ENCODE results near the gene FTSJ3.
"Not testable (repeated sequence)": the region's sequence is repeated elsewhere in the genome, so short reads cannot be mapped to it uniquely, and the experiment has no call there.

Gene FTSJ3

DNA sequence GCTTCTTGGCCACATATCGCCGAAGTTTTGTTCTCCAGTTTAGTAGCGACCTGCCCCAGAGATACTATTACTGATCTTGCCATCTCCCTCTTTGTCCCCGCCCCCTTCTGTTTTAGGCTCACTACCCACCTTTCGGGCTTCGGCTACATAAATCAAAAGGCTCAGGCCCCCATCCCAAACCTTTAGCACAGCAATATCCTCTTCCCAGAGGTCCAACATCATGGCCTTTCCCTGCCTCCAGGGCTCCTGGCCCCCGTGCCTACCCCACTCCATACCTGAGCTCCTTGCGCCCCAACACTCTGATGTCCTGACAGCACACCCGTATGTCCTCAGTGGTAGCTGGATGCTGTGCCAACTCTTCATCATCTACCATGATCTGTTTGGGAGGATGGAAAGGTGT lies 3.1 kb downstream of the FTSJ3 start:
- DNase-seq, result no peak

DNA sequence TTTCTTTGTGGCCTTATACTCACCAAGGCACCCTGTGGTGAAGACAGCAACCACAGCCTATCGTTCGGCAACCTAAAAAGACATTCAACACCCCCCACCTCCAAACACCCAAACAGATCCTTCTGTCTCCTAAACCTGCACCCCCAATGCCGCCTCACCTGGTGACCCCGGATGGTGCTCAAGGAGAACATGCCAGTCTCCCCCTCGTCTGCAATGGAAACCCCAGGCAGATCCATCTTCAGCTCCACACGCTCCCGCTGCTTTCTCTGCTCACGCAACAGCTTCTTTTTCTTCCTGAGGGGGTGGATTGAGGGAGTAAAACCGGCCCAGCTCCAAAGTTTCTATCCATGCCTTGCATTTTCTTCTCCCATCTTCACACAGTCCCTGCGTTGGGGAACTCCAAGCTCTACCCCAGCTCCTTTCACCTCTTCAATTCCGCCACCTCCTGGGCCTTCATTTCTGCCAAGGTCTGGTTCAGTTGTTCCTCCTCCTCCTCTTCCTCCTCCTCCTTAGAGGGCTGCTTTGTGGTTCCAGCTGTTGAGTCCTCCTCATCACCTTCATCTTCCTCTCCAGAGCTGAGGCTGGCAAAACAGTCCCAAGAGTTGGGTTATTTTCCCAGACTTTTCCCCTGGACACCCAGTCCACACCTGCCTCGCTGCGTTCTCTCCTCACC lies 3.7 kb downstream of the FTSJ3 start:
- no peak for DNase-seq

DNA sequence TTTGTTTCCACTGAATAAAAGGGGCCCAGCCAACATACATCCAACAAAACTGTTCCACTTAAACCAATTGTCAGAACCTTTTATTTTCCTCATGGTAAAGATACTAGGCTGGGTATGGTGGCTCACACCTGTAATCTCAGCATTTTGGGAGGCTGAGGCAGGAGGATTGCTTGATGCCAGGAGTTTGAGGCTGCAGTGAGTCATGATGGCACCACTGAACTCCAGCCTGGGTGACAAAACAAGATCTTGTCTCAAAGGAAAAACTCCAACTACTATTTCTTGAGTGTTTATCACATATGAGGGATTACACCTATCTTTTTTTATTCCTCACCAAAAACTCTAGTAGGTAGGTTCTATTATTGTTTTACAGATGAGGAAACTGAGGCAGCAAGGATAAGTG lies 4.9 kb downstream of the FTSJ3 start:
- DNase-seq, result no peak

DNA sequence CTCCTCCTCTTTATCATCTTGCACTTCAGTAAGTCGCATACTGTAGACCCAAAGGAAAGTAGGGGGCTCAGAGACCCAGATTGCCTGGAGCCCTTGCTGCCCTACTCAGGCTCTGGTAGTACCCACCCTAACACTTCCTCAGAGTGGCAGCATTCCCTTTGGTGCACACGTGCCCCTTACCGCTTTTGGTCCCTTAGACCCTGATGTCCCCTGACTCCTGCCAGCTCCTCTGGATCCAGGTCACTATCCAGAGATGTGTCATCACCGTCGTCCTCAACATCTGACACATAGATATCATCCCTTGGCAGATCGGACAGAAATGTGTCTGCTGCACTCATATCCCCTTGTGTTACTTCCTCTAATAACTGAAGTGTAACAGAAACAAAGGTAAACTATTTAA lies 5.7 kb downstream of the FTSJ3 start:
- no peak for DNase-seq

DNA sequence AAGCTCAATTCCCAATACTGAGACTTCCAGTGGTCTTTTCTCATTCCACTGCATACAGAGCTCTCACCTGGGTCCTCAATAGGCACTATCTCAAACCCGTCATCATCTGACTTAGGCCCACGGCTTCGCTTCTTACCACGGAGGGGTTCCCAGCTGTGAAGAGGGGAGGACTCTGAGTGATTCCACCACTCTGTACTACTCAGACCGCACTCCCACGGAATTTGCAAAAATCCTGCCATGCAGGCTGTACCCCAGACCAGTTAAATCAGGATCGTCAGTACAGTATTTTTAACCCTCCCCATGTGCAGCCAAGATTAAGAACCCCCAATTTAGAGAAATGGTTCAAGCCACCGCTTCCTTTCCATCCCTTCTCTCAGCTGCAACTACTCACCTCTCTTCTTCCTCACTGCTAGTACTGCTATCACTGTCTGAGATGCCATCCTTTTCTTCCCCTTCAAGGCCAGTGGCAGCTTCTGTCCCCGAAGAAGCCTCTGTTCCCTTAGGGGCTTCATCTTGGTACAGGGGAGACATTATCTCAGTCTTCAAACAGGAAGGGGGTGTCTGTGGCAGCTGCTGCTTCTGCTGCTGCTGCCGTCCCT lies 6.4 kb downstream of the FTSJ3 start:
- DNase-seq, result no peak

DNA sequence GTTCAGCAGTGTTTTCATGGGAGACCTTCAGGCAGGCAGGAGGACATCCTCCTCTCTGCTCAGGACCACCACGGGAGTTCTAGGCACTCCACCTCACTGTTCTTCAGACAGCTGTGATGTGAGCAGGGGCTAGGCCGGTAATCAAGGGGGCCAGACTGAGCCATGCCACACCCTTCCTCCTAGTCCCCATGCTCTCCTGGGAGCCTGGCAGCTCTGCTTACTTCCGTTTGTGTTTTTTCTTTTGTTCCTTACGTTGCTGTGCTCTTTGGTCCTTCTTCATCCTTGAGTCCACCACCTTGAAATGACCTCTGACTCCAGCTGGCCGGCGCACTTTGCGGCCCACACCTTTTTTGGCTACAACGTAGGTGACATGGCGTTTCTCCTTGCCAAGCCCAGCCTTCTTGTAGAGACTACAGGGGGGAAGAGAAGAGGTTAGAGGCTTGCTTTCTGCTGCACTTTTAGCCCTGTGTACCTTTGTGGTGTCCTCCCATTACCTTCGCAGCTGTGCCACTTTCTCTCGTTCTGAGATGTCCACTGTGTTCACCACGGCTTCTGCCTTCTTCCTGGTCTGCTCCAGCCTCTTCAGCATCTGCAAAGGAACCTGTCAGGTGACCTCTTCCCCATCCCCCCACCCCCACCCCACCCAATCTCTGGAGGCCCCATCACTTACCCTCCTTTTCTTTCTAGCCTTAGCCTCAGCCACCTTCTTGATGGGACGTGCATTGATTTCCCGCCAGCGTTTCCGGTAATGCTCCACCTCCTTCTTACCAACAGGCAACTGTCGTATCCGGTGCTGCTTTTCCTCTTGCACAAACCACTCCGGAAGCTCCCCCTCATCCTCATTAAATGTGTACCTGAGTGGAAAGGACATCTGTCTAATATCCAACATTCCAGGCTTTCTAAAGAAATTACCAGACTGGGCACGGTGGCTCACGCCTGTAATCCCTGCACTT lies 7.6 kb downstream of the FTSJ3 start:
- DNase-seq, result no peak

DNA sequence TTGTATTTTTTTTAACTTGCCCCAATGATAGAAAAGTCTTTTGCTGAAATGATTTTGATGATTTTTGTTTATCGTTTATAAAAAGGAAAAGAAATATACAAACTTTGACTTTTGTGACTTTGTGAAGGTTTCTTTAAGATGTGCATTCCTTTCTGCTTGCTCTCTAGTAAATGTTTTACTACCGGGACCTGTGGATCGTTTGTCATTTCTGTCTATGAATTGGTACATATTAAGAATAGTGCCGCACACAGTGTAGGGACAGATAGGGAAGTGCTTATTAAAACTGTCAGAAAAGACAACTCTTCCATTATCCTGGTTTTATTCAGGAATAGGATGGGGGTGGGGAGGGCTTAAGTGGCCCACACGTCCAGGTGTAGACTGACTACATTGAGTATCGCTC lies 8.3 kb downstream of the FTSJ3 start:
- DNase-seq, result no peak

DNA sequence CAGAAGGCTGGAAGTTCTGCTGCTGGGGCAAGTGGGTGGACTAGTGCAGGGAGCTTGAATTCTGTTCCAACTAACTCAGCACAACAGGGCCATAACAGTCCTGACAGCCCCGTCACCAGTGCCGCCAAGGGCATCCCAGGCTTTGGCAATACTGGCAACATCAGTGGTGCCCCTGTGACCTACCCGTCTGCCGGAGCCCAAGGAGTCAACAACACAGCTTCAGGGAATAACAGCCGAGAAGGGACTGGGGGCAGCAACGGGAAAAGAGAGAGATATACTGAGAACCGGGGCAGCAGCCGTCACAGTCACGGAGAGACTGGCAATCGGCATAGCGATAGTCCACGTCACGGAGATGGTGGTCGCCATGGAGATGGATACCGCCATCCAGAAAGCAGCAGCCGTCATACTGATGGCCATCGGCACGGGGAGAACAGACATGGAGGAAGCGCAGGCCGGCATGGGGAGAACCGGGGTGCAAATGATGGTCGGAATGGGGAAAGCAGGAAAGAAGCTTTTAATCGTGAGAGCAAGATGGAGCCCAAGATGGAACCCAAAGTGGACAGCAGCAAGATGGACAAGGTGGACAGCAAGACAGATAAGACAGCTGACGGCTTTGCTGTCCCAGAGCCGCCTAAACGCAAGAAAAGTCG lies 9.6 kb downstream of the FTSJ3 start:
- DNase-seq, result no peak

DNA sequence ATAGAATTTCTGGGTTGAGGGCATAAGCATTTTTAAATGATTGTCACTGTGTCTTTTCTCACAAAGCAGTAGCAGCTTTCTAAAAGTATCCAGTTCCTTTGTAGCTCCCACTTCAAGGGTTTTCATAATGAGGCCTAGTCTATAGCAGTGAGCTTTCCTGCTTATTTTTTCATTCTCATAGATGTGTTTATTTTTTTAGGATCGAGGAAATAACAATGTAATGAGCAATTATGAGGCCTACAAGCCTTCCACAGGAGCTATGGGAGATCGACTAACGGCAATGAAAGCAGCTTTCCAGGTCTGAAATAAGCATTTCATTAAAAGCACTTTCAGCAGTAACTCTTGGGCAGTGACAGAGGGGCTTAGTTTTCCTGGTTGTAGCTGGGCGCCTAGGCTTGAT lies 10.8 kb downstream of the FTSJ3 start:
- no peak for DNase-seq

DNA sequence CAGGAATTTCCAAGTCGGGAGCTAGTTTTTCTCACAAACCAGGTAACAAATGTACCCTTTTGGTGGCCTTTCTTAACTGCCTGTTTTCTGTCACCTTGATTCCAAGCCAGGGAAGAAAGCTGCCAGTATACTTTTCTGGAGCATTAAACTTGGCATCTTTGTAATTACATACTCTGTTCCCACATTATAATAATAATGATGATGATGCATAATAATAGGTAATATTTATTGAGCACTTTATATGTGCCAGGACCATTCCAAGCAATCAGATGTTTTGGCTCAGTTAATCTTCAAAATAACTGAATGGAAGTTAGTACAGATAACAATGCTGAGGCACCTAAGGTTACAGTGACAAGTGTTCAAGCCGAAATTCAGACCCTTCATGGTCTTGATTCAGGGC lies 11.3 kb downstream of the FTSJ3 start:
- no peak for DNase-seq

DNA sequence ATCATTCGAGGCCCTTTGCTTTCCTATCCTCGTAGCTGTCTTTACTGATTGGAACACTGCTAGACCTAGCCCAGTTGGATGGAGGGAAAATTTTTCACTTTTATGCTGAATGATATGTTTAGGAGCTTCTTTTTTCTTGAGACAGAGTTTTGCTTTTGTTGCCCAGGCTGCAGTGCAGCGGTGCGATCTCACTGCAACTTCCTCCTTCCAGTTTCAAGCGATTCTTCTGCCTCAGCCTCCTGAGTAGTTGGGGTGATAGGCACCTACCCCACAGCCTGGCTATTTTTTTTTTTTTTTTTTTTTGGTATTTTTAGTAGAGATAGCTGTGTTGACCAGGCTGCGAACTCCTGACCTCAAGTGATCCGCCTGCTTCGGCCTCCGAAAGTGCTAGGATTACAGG lies 17.5 kb downstream of the FTSJ3 start:
- no peak for DNase-seq

DNA sequence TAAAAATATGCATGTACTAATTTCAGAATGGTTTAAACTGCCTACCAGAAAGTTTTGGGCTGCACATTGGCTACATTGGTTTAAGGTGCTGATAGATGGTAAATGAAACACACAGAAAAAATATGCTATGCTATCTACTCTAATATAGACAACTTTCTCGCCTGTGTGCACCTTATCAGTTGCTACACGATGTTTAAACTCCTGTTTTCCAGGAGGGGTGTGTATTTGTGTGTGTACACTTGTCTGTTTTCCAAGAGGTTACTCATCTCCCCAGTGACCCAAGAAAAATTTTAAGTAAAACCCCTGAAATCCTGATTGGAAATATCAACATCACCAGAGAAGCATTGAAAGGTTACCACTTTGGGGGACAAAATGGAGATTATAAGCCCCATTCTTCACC lies 21.9 kb downstream of the FTSJ3 start:
- DNase-seq, result no peak

DNA sequence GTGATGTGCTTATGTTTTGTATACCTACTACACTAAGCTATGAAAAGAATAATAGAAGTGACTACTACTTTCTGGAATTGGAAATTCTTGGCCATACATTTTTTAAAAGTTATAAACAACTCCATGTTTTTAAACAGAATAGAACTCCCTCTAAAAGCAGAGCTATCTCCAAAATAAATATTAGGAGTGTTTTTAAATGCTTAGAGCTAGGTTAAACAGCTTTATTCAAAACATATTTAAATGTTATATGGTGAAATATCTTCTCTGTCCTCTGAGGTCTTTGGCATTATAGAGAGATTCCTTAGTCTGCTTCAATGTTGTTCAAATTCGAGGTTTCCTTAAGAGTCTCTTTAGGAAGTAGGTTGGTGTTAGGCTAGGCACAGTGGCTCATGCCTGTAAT lies 23.1 kb downstream of the FTSJ3 start:
- DNase-seq, result no peak

DNA sequence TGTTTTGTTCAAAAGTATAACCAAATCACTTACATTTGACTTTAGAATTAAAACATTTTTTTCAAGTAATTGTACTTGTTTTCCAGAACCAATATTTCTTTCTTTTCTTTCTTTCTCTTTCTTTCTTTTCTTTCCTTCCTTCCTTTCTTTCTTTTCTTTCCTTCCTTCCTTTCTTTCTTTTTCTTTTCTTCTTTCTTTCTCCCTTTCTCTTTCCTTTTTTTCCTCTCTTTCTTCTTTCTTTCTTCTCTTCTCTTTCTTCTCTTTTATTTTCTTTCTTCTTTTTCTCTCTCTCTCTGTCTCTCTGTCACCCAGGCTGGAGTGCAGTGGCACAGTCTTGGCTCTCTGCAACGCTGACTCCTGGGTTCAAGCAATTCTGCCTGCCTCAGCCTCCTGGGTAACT lies 26.7 kb downstream of the FTSJ3 start:
- DNase-seq, result no peak

DNA sequence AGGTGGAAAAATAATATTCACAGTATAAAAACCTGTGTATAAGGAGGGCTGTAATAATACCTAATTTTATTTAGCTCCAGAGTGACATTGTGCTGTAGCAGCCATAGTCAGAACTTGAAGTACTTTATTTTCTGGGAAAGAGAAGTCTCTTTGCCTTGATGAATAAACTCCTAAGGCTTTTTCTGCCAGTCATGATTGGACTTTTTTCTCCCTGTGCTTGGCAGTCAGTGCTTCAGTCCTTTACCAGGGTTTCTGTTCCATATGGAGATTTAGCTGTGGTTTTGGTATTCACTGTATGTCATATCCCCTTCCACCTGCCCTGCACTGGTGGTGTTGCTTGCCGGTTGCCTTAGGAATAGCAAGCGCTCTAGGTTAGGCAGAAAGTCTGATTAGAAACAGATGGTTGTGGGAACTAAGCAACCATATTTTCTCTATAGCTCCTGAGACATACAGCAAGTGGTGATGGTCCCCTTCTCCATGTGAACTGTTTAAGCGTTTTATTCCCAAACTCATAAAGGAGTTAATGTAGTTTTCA lies 28.8 kb downstream of the FTSJ3 start:
- DNase-seq, result no peak

DNA sequence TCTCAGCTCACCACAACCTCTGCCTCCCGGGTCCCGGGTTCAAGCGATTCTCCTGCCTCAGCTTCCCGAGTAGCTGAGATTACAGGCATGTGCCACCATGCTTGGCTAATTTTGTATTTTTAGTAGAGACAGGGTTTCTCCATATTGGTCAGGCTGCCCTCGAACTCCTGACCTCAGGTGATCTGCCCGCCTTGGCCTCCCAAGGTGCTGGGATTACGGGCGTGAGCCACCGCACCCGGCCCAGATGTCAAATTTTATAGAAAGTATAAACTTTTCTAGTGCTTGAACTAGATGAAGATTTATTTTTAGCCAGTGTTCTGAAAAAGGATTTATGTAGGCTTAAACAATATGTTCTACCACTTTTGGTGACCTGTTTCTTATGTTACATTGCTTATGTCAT lies 31.1 kb downstream of the FTSJ3 start:
- DNase-seq, result not testable (repeated sequence)

DNA sequence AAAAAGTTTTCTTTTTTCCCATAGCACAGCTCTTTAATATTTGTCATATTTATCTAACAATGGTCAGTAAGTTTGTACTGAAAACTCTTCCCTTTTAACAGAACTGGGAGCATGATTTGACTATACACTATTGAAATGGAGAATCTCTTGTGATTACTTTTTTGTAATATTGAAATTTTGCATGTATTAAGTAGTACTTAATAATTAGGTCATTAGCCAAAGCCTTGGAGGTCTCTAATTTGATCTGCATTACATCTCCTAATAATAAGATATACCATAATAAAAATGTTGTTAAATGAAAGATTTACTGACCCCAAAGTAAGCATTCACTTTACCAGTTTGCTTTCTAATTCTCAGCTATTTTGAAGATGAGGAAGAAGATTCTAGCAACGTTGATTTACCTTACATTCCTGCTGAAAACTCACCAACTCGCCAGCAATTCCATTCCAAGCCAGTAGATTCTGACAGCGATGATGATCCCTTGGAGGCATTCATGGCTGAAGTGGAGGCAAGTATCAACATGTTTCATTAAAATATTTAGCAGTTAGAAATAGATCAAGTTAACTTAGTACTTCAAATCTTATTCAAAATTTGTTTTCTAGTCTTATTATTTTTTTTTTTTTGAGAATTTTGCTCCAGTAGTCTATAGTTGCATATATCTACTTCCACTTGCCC lies 35.3 kb downstream of the FTSJ3 start:
- DNase-seq, result no peak

DNA sequence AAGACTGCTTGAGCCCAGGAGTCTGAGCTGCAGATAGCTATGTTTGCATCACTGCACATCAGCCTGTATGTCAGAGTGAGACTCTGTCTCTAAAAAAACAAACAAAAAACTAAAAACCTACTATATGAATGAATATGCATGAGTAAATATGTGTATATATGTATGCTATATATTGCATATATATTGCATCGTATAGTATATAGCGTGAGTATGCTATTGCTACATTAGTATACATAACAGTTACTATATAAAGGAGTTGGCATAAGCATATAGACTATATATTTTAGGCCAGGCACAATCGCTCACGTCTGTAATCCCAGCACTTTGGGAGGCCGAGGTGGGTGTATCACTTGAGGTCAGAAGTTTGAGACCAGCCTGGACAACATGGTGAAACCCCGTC lies 37.4 kb downstream of the FTSJ3 start:
- DNase-seq, result no peak

DNA sequence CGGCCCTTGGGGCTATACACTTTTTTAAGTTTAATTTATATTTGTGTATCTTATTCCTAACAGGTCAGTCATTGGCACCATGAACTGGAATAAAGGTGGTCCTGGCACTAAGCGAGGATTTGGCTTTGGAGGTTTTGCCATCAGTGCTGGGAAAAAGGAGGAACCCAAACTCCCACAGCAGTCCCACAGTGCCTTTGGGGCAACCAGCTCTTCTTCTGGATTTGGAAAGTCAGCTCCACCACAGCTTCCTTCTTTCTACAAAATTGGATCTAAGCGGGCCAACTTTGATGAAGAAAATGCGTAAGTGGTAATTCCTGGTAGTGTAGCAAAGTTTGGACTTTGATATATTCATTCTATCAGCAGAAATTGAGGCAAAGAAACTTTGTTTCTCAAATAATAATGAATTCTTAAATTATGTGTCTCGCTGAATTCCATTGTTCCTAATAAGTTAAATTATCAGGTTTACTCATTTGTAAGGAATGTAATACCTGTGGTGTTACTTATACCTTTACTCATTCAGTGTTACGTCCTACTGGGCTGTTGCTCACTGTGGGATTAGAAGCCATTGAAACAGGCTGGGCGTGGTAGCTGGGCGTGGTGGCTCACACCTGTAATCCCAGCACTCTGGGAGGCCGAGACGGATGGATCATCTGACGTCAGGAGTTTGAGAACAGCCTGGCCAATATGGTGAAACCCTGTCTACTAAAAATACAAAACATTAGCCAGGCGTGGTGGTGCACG lies 40.3 kb downstream of the FTSJ3 start:
- DNase-seq, result no peak

DNA sequence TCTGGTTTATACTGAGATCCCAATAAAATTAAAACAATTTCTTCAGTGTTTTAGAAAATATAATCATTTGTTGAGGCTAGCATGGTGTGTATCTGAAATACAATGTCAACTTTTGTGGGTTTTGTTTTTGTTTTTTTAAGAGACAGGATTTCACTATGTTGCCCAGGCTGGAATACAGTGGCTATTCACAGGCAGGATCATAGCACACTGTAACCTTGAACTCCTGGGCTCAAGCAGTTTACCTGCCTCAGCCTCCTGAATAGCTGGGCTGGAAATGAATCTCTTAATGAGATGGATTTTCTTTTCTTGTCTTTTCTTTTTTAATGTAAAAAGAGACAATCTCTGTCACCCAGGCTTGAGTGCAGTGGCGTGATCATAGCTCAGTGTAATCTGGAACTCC lies 41.3 kb downstream of the FTSJ3 start:
- DNase-seq, result no peak

DNA sequence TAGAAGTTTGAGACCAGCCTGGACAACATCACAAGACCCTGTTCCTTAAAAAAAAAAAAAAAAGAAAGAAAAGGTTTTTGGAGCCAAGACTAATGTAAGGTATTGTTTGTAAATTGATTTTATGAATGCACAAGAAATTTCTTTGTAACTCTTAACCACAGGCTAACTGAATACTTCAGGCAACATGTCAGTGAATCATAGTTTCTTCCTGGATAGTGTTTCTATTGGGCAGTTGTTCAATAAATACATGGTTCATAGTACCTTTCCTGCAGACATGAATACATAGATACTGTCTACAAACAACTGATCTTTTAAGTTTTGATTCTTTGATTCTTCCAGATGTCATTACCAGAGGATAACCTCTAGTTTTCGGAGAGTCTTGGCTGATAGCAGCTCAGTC lies 41.9 kb downstream of the FTSJ3 start:
- DNase-seq, result no peak

DNA sequence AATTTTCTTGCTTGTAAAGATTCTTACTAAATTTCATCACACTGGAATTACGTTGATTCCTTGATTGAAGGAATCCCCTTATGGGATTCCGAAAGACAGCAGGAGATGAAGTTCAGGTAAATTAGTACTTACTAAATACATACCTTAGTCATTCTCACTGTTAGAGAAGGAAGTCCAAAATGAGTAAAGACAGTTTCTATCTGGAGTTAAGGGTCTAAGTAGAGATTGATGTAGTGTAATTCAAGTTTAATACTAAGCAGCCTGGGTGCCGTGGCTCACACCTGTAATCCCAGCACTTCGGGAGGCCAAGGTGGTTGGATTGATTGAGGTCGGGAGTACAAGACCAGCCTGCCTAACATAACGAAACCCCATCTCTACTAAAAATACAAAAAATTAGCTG lies 43.9 kb downstream of the FTSJ3 start:
- no peak for DNase-seq

All from stimulated activated CD4-positive, alpha-beta T cell treated with anti-CD3 and anti-CD28 coated beads, Interleukin-2, amount 100 ng/mL, for 48 hours (primary cell).